GM12873 (cell line): Measurements from ENCODE around the gene ZNF490.
A peak's percentile ranks its signal among the peaks of the same experiment; 100 is the strongest.

Experiments used
- CTCF ChIP-seq: IDR thresholded peaks from 2 replicates; pipeline ENCODE4 v1.5.1; 2012; ENCODE audit warnings: low read depth, mild to moderate bottlenecking, moderate library complexity, low read length, control low read depth; ENCODE audit not compliant: insufficient read depth; ENCODE audit errors: missing control alignments

Gene ZNF490

GRCh38 chr19:12647490-12648071 is 37.0 kb upstream of the ZNF490 start:
- no peak for TF ChIP-seq CTCF

GRCh38 chr19:12647047-12647446 is 36.4 kb upstream of the ZNF490 start:
- TF ChIP-seq CTCF, result no peak

GRCh38 chr19:12646551-12646950 is 35.9 kb upstream of the ZNF490 start:
- no peak for TF ChIP-seq CTCF

- no peak for TF ChIP-seq CTCF
Observed at GRCh38 chr19:12642506-12642905, 31.9 kb upstream of the ZNF490 start.

- no peak for TF ChIP-seq CTCF
Observed at GRCh38 chr19:12641456-12641855, 30.8 kb upstream of the ZNF490 start.

GRCh38 chr19:12639901-12640613 is 29.4 kb upstream of the ZNF490 start:
- peak; percentile 87 for TF ChIP-seq CTCF

- no peak for TF ChIP-seq CTCF
Observed at GRCh38 chr19:12638611-12639182, 28.1 kb upstream of the ZNF490 start.
